Measurements from ENCODE around the gene TNS1. TPM values are rescaled to one million over a fixed set of nuclear protein-coding genes. Genes with fewer than 3 reads are reported as not detected.
A peak's percentile ranks its signal among the peaks of the same experiment; 100 is the strongest.

TNS1 gene
- total and polyA plus RNA-seq, 9 of the 15 experiments (the other 6 are each of a cell fraction or from before 2014, with no cell fraction given) = 0.13 to 2.7 (median 0.77) TPM

DNA sequence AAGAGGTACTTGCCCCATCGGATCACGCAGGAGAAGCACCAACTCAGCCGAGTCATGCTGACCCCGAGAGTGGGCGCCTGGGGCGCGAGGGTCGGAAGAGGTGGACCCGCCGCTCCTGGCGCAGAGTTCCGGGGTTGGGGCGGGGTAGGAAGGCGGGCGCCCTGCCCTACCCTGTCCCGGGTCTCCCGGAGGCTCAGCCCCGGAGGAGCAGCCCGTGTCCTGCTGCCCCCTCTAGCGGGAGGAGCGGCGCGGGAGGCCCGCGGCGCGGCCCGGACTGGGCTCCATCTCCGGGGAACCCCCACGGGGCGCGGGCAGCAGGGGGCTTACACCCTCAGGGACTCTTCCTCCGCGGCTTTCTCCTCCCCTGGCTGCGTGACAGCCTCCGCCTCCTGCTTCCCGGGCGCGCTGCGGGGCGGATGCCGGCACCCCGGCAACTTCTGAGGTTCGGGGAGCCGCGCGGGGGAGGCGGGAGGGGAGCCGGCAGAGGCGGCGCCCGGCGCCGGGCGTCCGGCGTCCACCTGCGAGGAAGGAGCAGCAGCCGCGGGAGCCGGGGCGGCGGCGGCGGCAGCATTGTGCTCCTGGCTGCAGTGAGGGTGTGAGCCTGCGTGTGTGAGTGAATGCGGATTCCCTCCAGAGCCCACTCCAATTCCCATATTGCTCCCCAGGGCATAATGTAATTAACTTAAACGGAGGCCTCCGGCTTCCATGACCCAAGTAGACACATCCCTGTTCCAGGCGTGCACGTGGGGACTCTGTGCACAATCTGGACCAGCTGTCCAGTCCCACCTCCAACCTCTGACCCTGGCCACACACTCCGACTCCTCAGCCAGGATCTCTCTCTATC lies 7.6 kb upstream of the TNS1 start:
- under 1% methylated on average over 26 of the region's 72 CpGs for WGBS (ENCODE audit: insufficient coverage, low coverage, missing lambda C conversion rate)
- intact Hi-C loops (cut with micrococcal nuclease) (no loop called here), in situ Hi-C loops (cut with MboI) (no loop called here)
- POLR2A ChIA-PET = no interaction called here
- no peaks in the 10 kb centered on the region for H3K9me3 ChIP-seq (replicated peaks; ENCODE audit: control insufficient read depth, insufficient read depth, low read depth, low read length)
- no peak overlapping the region for H3K27ac ChIP-seq (ENCODE audit: extremely low read depth, low read depth, low read length)
- no peak overlapping the region for H3K4me3 ChIP-seq
- ATAC-seq = peak; percentile 82
- CTCF ChIA-PET (ENCODE audit: low intra/inter-chr PET ratio) = no interaction called here
- FAIRE-seq = no peak
- H3K9me1 ChIP-seq (ENCODE audit: control insufficient read depth, insufficient read depth, low read length) = no peaks in the 10 kb centered on the region
- no TSS peak for BruUV-seq (replicated peaks)
- peak; percentile 13 to 68 (median 62) for DNase-seq (ENCODE audit: extremely low read depth in 1 of 4, low spot score in 3 of 4)
- H2AFZ ChIP-seq (ENCODE audit: low read depth, low read length) = no peak overlapping the region
- no peaks in the 10 kb centered on the region for H4K20me1 ChIP-seq (replicated peaks; ENCODE audit: control insufficient read depth, insufficient read depth, low read length)
- H3K4me2 ChIP-seq (ENCODE audit: insufficient read depth, low read length) = no peak overlapping the region
- H3K4me1 ChIP-seq (replicated peaks in 1 of 2; ENCODE audit: control insufficient read depth in 2 of 2, insufficient read depth in 2 of 2, low read length in 2 of 2) = peaks cover 0 to 7% of the 10 kb centered on the region in 2 experiments; a peak in 2 of 5 replicates
- no peaks in the 10 kb centered on the region for H3K36me3 ChIP-seq (ENCODE audit: control insufficient read depth, insufficient read depth, low read length)
- H3K27me3 ChIP-seq (ENCODE audit: control insufficient read depth in 2 of 2, insufficient read depth in 2 of 2, low read length in 2 of 2) = peaks cover 4 to 19% of the 10 kb centered on the region in 2 experiments; a peak in 3 of 5 replicates
- H3K79me2 ChIP-seq (ENCODE audit: control insufficient read depth, insufficient read depth, low read length) = no peaks in the 10 kb centered on the region
- no peak overlapping the region; a peak in 1 of 4 replicates for H3K9ac ChIP-seq (ENCODE audit: insufficient read depth in 1 of 2, low read depth in 2 of 2, low read length in 2 of 2)
- TF ChIP-seq, protein P1, sequence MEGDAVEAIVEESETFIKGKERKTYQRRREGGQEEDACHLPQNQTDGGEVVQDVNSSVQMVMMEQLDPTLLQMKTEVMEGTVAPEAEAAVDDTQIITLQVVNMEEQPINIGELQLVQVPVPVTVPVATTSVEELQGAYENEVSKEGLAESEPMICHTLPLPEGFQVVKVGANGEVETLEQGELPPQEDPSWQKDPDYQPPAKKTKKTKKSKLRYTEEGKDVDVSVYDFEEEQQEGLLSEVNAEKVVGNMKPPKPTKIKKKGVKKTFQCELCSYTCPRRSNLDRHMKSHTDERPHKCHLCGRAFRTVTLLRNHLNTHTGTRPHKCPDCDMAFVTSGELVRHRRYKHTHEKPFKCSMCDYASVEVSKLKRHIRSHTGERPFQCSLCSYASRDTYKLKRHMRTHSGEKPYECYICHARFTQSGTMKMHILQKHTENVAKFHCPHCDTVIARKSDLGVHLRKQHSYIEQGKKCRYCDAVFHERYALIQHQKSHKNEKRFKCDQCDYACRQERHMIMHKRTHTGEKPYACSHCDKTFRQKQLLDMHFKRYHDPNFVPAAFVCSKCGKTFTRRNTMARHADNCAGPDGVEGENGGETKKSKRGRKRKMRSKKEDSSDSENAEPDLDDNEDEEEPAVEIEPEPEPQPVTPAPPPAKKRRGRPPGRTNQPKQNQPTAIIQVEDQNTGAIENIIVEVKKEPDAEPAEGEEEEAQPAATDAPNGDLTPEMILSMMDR (IDR thresholded peaks at IDR 0.05 in 2 of 3, conservative IDR thresholded peaks at IDR 0.05 in 1 of 3; ENCODE audit: insufficient read depth in 2 of 3, low read depth in 1 of 3, low read length in 3 of 3) = peak; percentile 24 to 41 (median 28); a peak in 4 of 6 replicates
- TF ChIP-seq, protein P2, sequence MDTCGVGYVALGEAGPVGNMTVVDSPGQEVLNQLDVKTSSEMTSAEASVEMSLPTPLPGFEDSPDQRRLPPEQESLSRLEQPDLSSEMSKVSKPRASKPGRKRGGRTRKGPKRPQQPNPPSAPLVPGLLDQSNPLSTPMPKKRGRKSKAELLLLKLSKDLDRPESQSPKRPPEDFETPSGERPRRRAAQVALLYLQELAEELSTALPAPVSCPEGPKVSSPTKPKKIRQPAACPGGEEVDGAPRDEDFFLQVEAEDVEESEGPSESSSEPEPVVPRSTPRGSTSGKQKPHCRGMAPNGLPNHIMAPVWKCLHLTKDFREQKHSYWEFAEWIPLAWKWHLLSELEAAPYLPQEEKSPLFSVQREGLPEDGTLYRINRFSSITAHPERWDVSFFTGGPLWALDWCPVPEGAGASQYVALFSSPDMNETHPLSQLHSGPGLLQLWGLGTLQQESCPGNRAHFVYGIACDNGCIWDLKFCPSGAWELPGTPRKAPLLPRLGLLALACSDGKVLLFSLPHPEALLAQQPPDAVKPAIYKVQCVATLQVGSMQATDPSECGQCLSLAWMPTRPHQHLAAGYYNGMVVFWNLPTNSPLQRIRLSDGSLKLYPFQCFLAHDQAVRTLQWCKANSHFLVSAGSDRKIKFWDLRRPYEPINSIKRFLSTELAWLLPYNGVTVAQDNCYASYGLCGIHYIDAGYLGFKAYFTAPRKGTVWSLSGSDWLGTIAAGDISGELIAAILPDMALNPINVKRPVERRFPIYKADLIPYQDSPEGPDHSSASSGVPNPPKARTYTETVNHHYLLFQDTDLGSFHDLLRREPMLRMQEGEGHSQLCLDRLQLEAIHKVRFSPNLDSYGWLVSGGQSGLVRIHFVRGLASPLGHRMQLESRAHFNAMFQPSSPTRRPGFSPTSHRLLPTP (IDR thresholded peaks at IDR 0.05; ENCODE audit: borderline replicate concordance, extremely low read depth, insufficient read length) = no peak
- TF ChIP-seq, protein P3, sequence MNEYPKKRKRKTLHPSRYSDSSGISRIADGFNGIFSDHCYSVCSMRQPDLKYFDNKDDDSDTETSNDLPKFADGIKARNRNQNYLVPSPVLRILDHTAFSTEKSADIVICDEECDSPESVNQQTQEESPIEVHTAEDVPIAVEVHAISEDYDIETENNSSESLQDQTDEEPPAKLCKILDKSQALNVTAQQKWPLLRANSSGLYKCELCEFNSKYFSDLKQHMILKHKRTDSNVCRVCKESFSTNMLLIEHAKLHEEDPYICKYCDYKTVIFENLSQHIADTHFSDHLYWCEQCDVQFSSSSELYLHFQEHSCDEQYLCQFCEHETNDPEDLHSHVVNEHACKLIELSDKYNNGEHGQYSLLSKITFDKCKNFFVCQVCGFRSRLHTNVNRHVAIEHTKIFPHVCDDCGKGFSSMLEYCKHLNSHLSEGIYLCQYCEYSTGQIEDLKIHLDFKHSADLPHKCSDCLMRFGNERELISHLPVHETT (CRISPR knock-in tag; conservative IDR thresholded peaks at IDR 0.05 in 1 of 2, IDR thresholded peaks at IDR 0.05 in 1 of 2) = no peak
- TF ChIP-seq FOXA3 (CRISPR knock-in tag; conservative IDR thresholded peaks at IDR 0.05 in 1 of 2, IDR thresholded peaks at IDR 0.05 in 1 of 2) (no peak), ZNF699 (CRISPR knock-in tag; IDR thresholded peaks at IDR 0.05; ENCODE audit: insufficient replicate concordance) (no peak), ZNF253 (CRISPR knock-in tag; conservative IDR thresholded peaks at IDR 0.05) (no peak), ZFP1 (CRISPR knock-in tag; IDR thresholded peaks at IDR 0.05) (no peak)
- TF ChIP-seq, protein P4, sequence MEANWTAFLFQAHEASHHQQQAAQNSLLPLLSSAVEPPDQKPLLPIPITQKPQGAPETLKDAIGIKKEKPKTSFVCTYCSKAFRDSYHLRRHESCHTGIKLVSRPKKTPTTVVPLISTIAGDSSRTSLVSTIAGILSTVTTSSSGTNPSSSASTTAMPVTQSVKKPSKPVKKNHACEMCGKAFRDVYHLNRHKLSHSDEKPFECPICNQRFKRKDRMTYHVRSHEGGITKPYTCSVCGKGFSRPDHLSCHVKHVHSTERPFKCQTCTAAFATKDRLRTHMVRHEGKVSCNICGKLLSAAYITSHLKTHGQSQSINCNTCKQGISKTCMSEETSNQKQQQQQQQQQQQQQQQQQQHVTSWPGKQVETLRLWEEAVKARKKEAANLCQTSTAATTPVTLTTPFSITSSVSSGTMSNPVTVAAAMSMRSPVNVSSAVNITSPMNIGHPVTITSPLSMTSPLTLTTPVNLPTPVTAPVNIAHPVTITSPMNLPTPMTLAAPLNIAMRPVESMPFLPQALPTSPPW (CRISPR knock-in tag; IDR thresholded peaks at IDR 0.05) = peak; percentile 26; the same call in 1 of the 2 replicates

All from K562 (cell line).